Measurements from ENCODE around the gene SPTBN1.

The SPTBN1 gene

DNA sequence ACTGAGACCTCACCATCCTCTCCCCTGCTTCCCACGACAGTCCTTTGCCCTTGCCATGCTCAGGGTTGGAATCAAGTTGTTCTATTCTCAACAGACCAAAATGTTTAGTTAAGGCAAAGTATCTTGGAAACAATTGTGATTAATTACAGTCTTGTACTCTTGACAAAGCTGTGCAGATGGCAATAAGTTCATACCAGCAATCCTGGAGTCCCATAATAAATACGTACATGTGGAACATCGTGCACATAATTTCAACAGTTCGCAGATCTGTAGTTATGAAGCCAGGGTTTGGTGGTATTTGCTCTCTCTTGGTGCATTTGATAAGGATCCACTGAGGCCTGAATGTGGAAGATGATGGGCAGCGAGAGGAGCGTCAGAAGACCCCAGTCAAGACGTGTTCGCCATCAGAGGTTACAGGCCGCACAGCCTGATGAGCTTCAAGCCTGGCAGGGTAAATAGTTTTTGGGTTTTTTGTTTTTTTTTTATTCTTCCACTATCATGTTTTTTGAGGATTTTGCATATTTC is 214.4 kb downstream of the SPTBN1 start:
- Histone ChIP-seq H3K9ac (ENCODE audit: insufficient read length, low read depth) (no peak overlapping the region), H3K4me1 (ENCODE audit: insufficient read depth, insufficient read length) (no peaks in the 10 kb centered on the region), H3K27me3 (ENCODE audit: insufficient read depth, insufficient read length) (no peaks in the 10 kb centered on the region), H3K4me3 (ENCODE audit: insufficient read length, low read depth) (no peak overlapping the region), H3K9me3 (ENCODE audit: insufficient read depth, low read length) (no peaks in the 10 kb centered on the region), H3K36me3 (ENCODE audit: insufficient read depth, insufficient read length, low read length) (peaks cover 49% of the 10 kb centered on the region)
- DNase-seq (ENCODE audit: low read depth, low spot score), result no peak
- TF ChIP-seq SUZ12 (IDR thresholded peaks at IDR 0.05; ENCODE audit: extremely low read depth, insufficient read depth, insufficient read length) (no peak), ZNF274 (IDR thresholded peaks at IDR 0.05; ENCODE audit: low read depth, low read length) (no peak), YY1 (IDR thresholded peaks at IDR 0.05; ENCODE audit: insufficient read depth, insufficient read length) (no peak)

DNA sequence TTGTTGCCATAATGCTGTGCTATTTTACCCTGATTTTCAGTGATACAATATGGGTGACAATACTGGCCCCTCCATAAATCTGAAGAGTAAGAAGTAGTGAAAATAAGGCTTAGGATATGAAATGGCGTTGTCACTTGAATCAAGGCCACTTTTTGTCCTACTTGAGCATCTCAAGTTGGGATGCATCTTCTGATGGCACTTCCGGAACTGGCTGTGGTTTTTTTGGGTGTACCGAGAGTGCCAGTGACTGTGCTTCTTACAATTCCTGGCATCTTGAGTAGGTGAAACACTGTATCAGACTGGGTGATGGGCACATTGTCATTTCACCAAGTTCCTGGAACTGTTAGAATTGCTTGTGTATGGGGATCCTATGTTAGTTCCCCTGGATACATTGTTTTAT is 214.9 kb downstream of the SPTBN1 start:
- DNase-seq (ENCODE audit: low read depth, low spot score), result no peak
- TF ChIP-seq YY1 (IDR thresholded peaks at IDR 0.05; ENCODE audit: insufficient read depth, insufficient read length), result no peak
- no peak for TF ChIP-seq ZNF274 (IDR thresholded peaks at IDR 0.05; ENCODE audit: low read depth, low read length)
- no peaks in the 10 kb centered on the region for H3K27me3 ChIP-seq (ENCODE audit: insufficient read depth, insufficient read length)
- peaks cover 46% of the 10 kb centered on the region for H3K36me3 ChIP-seq (ENCODE audit: insufficient read depth, insufficient read length, low read length)
- H3K9me3 ChIP-seq (ENCODE audit: insufficient read depth, low read length), result no peaks in the 10 kb centered on the region
- no peak overlapping the region for H3K9ac ChIP-seq (ENCODE audit: insufficient read length, low read depth)
- no peak overlapping the region for H3K4me3 ChIP-seq (ENCODE audit: insufficient read length, low read depth)
- no peaks in the 10 kb centered on the region for H3K4me1 ChIP-seq (ENCODE audit: insufficient read depth, insufficient read length)

DNA sequence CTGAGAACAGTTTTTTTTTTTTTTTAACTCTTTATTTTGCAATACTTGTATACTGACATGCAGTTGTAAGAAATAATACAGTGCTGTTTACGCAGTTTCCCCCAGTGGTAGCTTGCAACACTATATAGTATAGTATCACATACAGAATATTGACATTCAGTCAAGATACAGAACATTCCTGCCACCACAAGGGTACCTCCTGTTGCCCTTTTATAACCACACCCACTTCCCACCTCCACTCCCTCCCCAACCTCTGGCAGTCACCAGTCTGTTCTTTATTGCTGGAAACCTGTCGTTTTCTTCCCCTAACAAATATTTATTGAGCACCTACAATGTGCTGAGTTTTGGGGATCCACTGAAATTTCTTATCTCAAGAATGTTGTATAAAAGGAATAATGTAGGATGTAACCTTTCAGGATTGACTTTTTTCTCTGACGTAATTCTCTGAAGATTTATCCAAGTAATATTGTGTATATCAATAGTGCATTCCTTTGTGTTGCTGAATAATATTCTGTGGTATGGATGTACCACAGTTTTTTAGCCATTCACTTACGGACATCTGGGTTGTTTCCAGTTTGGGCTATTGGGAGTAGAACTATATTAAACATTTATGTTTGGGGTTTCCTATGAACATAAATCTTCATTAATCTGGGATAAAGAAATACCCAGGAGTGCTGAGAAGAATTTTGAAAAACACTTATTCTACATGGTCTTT is 215.9 kb downstream of the SPTBN1 start:
- no peaks in the 10 kb centered on the region for H3K4me1 ChIP-seq (ENCODE audit: insufficient read depth, insufficient read length)
- TF ChIP-seq ZNF274 (IDR thresholded peaks at IDR 0.05; ENCODE audit: low read depth, low read length) (no peak), SUZ12 (IDR thresholded peaks at IDR 0.05; ENCODE audit: extremely low read depth, insufficient read depth, insufficient read length) (no peak), YY1 (IDR thresholded peaks at IDR 0.05; ENCODE audit: insufficient read depth, insufficient read length) (no peak)
- H3K27me3 ChIP-seq (ENCODE audit: insufficient read depth, insufficient read length), result no peaks in the 10 kb centered on the region
- no peak overlapping the region for H3K4me3 ChIP-seq (ENCODE audit: insufficient read length, low read depth)
- no peak overlapping the region for H3K9ac ChIP-seq (ENCODE audit: insufficient read length, low read depth)
- H3K36me3 ChIP-seq (ENCODE audit: insufficient read depth, insufficient read length, low read length), result peaks cover 36% of the 10 kb centered on the region
- no peaks in the 10 kb centered on the region for H3K9me3 ChIP-seq (ENCODE audit: insufficient read depth, low read length)
- no peak for DNase-seq (ENCODE audit: low read depth, low spot score)

- DNase-seq (ENCODE audit: low read depth, low spot score), result no peak
- Histone ChIP-seq H3K27me3 (ENCODE audit: insufficient read depth, insufficient read length) (no peaks in the 10 kb centered on the region), H3K9me3 (ENCODE audit: insufficient read depth, low read length) (no peaks in the 10 kb centered on the region), H3K4me1 (ENCODE audit: insufficient read depth, insufficient read length) (no peaks in the 10 kb centered on the region), H3K9ac (ENCODE audit: insufficient read length, low read depth) (no peak overlapping the region), H3K36me3 (ENCODE audit: insufficient read depth, insufficient read length, low read length) (peaks cover 28% of the 10 kb centered on the region), H3K4me3 (ENCODE audit: insufficient read length, low read depth) (no peak overlapping the region)
- TF ChIP-seq SUZ12 (IDR thresholded peaks at IDR 0.05; ENCODE audit: extremely low read depth, insufficient read depth, insufficient read length) (no peak), YY1 (IDR thresholded peaks at IDR 0.05; ENCODE audit: insufficient read depth, insufficient read length) (no peak), ZNF274 (IDR thresholded peaks at IDR 0.05; ENCODE audit: low read depth, low read length) (no peak)
Measured at GRCh38 chr2:54672590-54673456, 216.7 kb downstream of the SPTBN1 start.

GRCh38 chr2:54673501-54673998 is 217.4 kb downstream of the SPTBN1 start:
- Histone ChIP-seq H3K4me3 (ENCODE audit: insufficient read length, low read depth) (no peak overlapping the region), H3K27me3 (ENCODE audit: insufficient read depth, insufficient read length) (no peaks in the 10 kb centered on the region), H3K36me3 (ENCODE audit: insufficient read depth, insufficient read length, low read length) (peaks cover 21% of the 10 kb centered on the region), H3K9me3 (ENCODE audit: insufficient read depth, low read length) (no peaks in the 10 kb centered on the region), H3K4me1 (ENCODE audit: insufficient read depth, insufficient read length) (no peaks in the 10 kb centered on the region), H3K9ac (ENCODE audit: insufficient read length, low read depth) (no peak overlapping the region)
- TF ChIP-seq ZNF274 (IDR thresholded peaks at IDR 0.05; ENCODE audit: low read depth, low read length), result no peak
- TF ChIP-seq SUZ12 (IDR thresholded peaks at IDR 0.05; ENCODE audit: extremely low read depth, insufficient read depth, insufficient read length), result no peak
- TF ChIP-seq YY1 (IDR thresholded peaks at IDR 0.05; ENCODE audit: insufficient read depth, insufficient read length), result no peak
- DNase-seq (ENCODE audit: low read depth, low spot score), result no peak

DNA sequence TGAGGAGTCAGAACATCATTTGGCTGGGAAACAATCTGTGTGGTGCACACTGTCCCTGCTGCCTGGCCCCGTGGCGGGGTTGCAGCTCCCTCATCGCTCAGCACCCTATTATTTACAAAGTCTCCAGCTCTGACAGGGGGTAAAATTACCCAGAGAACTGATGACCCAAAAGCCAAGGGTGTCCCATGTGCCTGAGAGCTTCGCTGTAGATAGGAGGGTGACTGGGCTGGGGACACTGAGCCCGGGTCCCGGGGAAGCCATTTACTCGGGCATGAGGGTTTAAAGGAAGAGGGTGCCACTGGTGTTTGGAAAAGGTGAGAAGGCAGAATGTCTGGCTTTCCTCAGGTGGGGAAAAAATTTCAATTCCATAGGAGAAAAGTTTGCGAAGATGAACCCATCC is 219.2 kb downstream of the SPTBN1 start:
- Histone ChIP-seq H3K9me3 (ENCODE audit: insufficient read depth, low read length) (no peaks in the 10 kb centered on the region), H3K27me3 (ENCODE audit: insufficient read depth, insufficient read length) (no peaks in the 10 kb centered on the region), H3K36me3 (ENCODE audit: insufficient read depth, insufficient read length, low read length) (peaks cover 10% of the 10 kb centered on the region), H3K4me1 (ENCODE audit: insufficient read depth, insufficient read length) (no peaks in the 10 kb centered on the region), H3K9ac (ENCODE audit: insufficient read length, low read depth) (no peak overlapping the region), H3K4me3 (ENCODE audit: insufficient read length, low read depth) (no peak overlapping the region)
- DNase-seq (ENCODE audit: low read depth, low spot score), result no peak
- no peak for TF ChIP-seq YY1 (IDR thresholded peaks at IDR 0.05; ENCODE audit: insufficient read depth, insufficient read length)
- TF ChIP-seq SUZ12 (IDR thresholded peaks at IDR 0.05; ENCODE audit: extremely low read depth, insufficient read depth, insufficient read length), result no peak
- TF ChIP-seq ZNF274 (IDR thresholded peaks at IDR 0.05; ENCODE audit: low read depth, low read length), result no peak

DNA sequence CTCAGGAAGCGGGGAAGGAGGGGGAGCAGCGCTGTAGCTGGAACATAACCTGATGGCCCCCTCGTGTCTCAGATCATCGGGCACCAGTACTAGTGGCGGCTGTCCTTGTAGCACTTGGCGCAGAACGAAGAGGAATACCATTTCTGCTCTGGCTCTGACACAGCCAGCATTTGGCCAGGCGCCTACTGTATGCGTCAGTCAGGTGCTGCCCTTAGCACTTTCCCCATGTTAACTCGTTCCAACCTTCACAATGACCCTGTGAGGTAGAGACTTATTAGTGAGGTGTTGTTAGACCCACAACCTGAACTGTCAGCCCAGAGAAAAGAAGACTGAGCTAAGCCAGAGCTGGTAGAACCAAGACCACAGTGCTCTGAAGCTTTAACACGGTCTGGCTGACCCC is 219.6 kb downstream of the SPTBN1 start:
- H3K9me3 ChIP-seq (ENCODE audit: insufficient read depth, low read length), result no peaks in the 10 kb centered on the region
- H3K9ac ChIP-seq (ENCODE audit: insufficient read length, low read depth), result no peak overlapping the region
- DNase-seq (ENCODE audit: low read depth, low spot score), result no peak
- H3K27me3 ChIP-seq (ENCODE audit: insufficient read depth, insufficient read length), result no peaks in the 10 kb centered on the region
- no peak overlapping the region for H3K4me3 ChIP-seq (ENCODE audit: insufficient read length, low read depth)
- H3K4me1 ChIP-seq (ENCODE audit: insufficient read depth, insufficient read length), result no peaks in the 10 kb centered on the region
- H3K36me3 ChIP-seq (ENCODE audit: insufficient read depth, insufficient read length, low read length), result peaks cover 6% of the 10 kb centered on the region
- no peak for TF ChIP-seq ZNF274 (IDR thresholded peaks at IDR 0.05; ENCODE audit: low read depth, low read length)
- TF ChIP-seq SUZ12 (IDR thresholded peaks at IDR 0.05; ENCODE audit: extremely low read depth, insufficient read depth, insufficient read length), result no peak
- no peak for TF ChIP-seq YY1 (IDR thresholded peaks at IDR 0.05; ENCODE audit: insufficient read depth, insufficient read length)
